Myometrial cell (primary cell): ENCODE data around the gene GPR17. TPM values are rescaled to one million over a fixed set of nuclear protein-coding genes. Genes with fewer than 3 reads are reported as not detected.

Source experiments
- total RNA-seq: library from RNA; depleted of rRNA; stranded (reverse); fragments of >200 nt; gene quantifications from 2 replicates; pipeline ENCODE4 v1.2.3, GENCODE V29; 2015

GPR17 gene, protein sequence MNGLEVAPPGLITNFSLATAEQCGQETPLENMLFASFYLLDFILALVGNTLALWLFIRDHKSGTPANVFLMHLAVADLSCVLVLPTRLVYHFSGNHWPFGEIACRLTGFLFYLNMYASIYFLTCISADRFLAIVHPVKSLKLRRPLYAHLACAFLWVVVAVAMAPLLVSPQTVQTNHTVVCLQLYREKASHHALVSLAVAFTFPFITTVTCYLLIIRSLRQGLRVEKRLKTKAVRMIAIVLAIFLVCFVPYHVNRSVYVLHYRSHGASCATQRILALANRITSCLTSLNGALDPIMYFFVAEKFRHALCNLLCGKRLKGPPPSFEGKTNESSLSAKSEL
- total RNA-seq = not detected in 2 replicates

DNA sequence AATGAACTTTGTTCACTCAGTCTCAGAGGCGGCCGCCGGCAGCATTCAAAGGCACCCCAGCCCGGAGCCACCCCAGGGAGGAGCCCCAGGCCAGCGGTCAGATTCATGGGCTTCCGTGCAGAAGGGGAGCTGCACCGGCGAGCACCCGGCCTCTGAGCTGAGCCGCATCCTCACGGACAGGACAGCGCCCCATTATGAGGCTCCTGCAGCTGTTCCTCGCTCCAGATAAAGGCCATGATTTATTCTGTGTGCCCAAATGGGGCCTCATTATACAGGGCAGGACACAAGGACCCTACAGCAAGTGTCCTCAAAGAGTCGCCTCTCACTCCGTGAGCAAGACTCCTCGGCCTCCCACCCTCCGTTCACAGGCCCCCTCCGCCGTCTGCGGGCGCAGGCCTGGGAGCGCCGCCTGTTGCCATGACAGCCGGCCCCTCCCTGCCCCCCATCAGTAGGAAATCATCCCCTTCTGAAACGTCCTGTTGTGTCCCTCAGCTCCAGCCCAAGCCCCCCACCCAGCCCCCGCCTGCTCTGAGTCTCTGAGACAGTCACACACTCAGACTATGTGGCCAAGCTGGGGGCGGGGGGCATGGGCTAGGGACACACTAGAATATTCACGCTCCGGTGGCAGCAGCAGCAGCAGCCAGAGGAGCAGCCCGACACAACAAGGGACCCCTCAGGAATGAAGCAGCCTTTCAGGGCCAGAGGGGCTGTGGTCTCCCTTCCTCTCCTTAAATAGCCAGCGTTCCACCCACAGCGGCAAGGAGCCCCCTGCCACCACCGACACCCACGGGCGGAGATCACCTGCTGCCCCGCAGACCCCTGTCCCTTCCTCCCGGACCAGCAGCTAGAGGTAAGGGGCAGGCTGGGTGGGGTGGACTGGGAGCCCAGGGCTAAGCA, at the start of gene GPR17:
GPR17 (plus strand) TSS at position 759 of the 897 bp plus-strand sequence. CDS start 4,583 bp downstream, outside the sequence.

DNA sequence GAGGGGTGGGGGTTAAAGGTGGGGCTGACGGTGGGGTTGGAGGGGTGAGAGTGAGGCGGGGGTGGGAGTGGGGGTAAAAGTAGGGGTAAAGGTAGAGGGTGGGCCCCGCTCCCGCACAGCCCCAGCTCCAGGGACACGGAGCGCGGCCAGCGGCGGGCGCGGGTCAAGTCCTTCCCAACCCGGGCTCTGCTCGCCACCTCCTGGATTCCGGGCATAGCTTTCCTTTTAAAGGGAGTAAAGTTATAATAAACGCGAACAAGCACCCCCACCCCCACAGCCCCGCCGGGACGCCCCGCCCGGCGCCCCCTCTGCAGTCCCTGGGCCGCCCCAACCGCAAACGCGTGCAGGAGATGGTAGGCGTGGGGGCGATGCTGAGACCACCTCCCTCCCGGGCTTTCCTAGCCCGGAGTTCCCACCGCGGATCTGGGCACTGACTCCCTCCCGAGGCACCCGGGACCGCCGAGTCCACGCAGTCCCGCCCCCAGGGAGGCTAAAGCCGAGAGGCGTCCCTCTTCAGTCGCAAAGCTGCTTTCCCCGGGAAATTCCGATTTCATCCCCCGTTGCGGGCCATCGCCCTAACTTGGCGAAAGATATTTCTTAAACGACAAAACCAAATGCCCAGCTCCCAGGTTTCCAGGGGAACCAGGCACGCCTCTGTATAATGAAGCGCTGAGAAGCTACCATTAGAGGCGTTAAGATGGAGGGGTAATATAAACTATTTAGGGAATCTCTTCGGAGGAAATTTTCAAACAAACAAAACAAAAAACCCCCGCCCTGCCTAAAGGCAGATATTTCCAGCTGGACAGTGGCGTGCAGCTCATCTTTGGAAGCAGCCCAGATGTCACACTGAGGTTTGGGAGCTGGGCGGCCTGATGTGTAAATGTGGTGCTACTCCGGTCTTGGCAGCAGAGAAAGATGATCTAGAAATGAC, 29.6 kb downstream of the GPR17 start, which contains the start of gene LIMS2:
LIMS2 (minus strand) TSS at position 200 of the 931 bp plus-strand sequence. CDS start 506 bp downstream, outside the sequence.

DNA sequence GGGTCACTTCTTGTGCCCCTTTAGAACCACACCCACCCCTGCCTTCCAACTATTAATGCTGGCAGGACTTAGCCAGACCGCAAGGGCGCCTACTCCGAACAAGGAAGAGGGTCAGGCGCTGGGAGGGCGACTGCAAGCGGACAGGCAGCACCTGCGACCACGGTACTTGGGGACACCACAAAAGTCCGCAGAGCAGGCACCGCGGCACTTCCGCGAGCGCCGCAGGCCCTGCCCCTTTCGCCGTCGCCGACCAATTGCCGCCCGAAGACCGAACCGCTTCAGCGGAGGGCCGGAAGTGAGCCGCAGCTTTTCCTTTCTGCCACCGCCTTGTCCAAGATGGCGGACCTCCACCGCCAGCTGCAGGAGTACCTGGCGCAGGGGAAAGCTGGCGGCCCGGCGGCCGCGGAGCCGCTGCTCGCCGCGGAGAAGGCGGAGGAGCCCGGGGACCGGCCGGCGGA, 55.3 kb downstream of the GPR17 start, which contains the start of gene SFT2D3:
SFT2D3 (plus strand) TSS at position 305 of the 458 bp plus-strand sequence; CDS start at position 337, 32 bp downstream.

Other genes with a start within 250 kb of the GPR17 start
- not detected in 2 replicates for gene PROC, start 227.7 kb upstream of the GPR17 start, total RNA-seq
- gene IWS1, start 119.7 kb upstream of the GPR17 start, total RNA-seq = 21.6 and 29.1 TPM in 2 replicates
- gene MYO7B, start 110.5 kb upstream of the GPR17 start, total RNA-seq = under 0.01 TPM in 2 replicates
- gene LIMS2, start 29.4 kb downstream of the GPR17 start, total RNA-seq = 2.5 and 3.7 TPM in 2 replicates
- gene SFT2D3, start 55.3 kb downstream of the GPR17 start, total RNA-seq = 3.4 and 4.0 TPM in 2 replicates
- 12.7 and 14.2 TPM in 2 replicates for gene WDR33, start 165.0 kb downstream of the GPR17 start, total RNA-seq
- gene POLR2D, start 212.0 kb downstream of the GPR17 start, total RNA-seq = 6.9 and 15.2 TPM in 2 replicates
- gene AMMECR1L, start 239.8 kb downstream of the GPR17 start, total RNA-seq = 6.9 and 8.5 TPM in 2 replicates